ENCODE results near the gene MARK4.

MARK4 gene

GRCh38 chr19:45352062-45352461, 101.0 kb downstream of the MARK4 start:
- H3K27ac ChIP-seq (ENCODE audit: low read depth, low read length): no peak overlapping the region
- no peaks in the 10 kb centered on the region for H3K27me3 ChIP-seq (ENCODE audit: control insufficient read depth, insufficient read depth, low read length)

GRCh38 chr19:45352471-45352870, 101.4 kb downstream of the MARK4 start:
- peaks cover 4% of the 10 kb centered on the region; the same call in 1 of the 2 replicates for H3K4me1 ChIP-seq (ENCODE audit: control insufficient read depth, insufficient read depth, low read length)
- H3K27me3 ChIP-seq (ENCODE audit: control insufficient read depth, insufficient read depth, low read length): no peaks in the 10 kb centered on the region
- no peak overlapping the region for H3K4me3 ChIP-seq (ENCODE audit: low read depth, low read length)
- H3K9ac ChIP-seq (ENCODE audit: low read depth, low read length): no peak overlapping the region
- H3K9me3 ChIP-seq (ENCODE audit: control insufficient read depth, insufficient read depth, low read length): no peaks in the 10 kb centered on the region
- H3K36me3 ChIP-seq (ENCODE audit: control insufficient read depth, insufficient read depth, low read length): peaks cover 83% of the 10 kb centered on the region
- no peak overlapping the region for H3K27ac ChIP-seq (ENCODE audit: low read depth, low read length)

More at GRCh38 chr19:45352062-45352461, 101.0 kb downstream of the MARK4 start:
- H3K36me3 ChIP-seq (ENCODE audit: control insufficient read depth, insufficient read depth, low read length): peaks cover 79% of the 10 kb centered on the region
- peaks cover 4% of the 10 kb centered on the region; the same call in 1 of the 2 replicates for H3K4me1 ChIP-seq (ENCODE audit: control insufficient read depth, insufficient read depth, low read length)
- H3K9ac ChIP-seq (ENCODE audit: low read depth, low read length): no peak overlapping the region
- H3K4me3 ChIP-seq (ENCODE audit: low read depth, low read length): no peak overlapping the region
- no peaks in the 10 kb centered on the region for H3K9me3 ChIP-seq (ENCODE audit: control insufficient read depth, insufficient read depth, low read length)

- H3K27ac ChIP-seq (ENCODE audit: low read depth, low read length): no peak overlapping the region
- peaks cover 90% of the 10 kb centered on the region for H3K36me3 ChIP-seq (ENCODE audit: control insufficient read depth, insufficient read depth, low read length)
- no peaks in the 10 kb centered on the region for H3K9me3 ChIP-seq (ENCODE audit: control insufficient read depth, insufficient read depth, low read length)
- no peak overlapping the region for H3K9ac ChIP-seq (ENCODE audit: low read depth, low read length)
- peaks cover 4% of the 10 kb centered on the region; the same call in 1 of the 2 replicates for H3K4me1 ChIP-seq (ENCODE audit: control insufficient read depth, insufficient read depth, low read length)
- H3K4me3 ChIP-seq (ENCODE audit: low read depth, low read length): no peak overlapping the region
- H3K27me3 ChIP-seq (ENCODE audit: control insufficient read depth, insufficient read depth, low read length): no peaks in the 10 kb centered on the region
Observed at GRCh38 chr19:45352914-45353796, 102.1 kb downstream of the MARK4 start.

GRCh38 chr19:45354241-45354842, 103.3 kb downstream of the MARK4 start:
- Histone ChIP-seq H3K27me3 (ENCODE audit: control insufficient read depth, insufficient read depth, low read length) (no peaks in the 10 kb centered on the region), H3K27ac (ENCODE audit: low read depth, low read length) (no peak overlapping the region), H3K4me3 (ENCODE audit: low read depth, low read length) (no peak overlapping the region), H3K9me3 (ENCODE audit: control insufficient read depth, insufficient read depth, low read length) (no peaks in the 10 kb centered on the region), H3K36me3 (ENCODE audit: control insufficient read depth, insufficient read depth, low read length) (peaks cover 98% of the 10 kb centered on the region), H3K9ac (ENCODE audit: low read depth, low read length) (no peak overlapping the region), H3K4me1 (ENCODE audit: control insufficient read depth, insufficient read depth, low read length) (no peaks in the 10 kb centered on the region)
